HG03565 (cell line): ENCODE measurements around the gene AP4S1.
"Not testable (repeated sequence)": the region's sequence is repeated elsewhere in the genome, so short reads cannot be mapped to it uniquely, and the experiment has no call there.

ENCODE experiments used
- ATAC-seq: cut with Tn5 transposase; IDR thresholded peaks from one replicate; pipeline ENCODE4 v1.9.1; 2021; ENCODE audit warnings: mild to moderate bottlenecking, moderate library complexity; ENCODE audit not compliant: unreplicated experiment

The AP4S1 gene

DNA sequence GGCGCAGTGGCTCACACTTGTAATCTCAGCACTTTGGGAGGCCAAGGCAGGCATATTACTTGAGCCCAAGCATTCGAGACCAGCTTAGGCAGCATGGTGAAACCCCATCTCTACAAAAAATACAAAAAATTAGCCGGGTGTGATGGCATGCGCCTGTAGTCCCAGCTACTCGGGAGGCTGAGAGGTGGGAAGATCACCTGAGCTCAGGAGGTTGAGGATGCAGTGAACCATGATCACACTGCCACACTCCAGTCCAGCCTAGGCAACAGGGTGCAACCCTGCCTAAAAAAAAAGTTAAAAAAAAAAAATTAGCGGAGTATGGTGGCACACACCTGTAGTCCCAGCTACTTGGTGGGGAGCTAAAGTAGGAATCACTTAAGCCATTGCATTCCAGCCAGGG is 21.4 kb upstream of the AP4S1 start:
- ATAC-seq = not testable (repeated sequence)

GRCh38 chr14:31006703-31007102 is 18.7 kb upstream of the AP4S1 start:
- no peak for ATAC-seq

- no peak for ATAC-seq
These were observed 15.4 kb upstream of the AP4S1 start for GRCh38 chr14:31009836-31010574.

DNA sequence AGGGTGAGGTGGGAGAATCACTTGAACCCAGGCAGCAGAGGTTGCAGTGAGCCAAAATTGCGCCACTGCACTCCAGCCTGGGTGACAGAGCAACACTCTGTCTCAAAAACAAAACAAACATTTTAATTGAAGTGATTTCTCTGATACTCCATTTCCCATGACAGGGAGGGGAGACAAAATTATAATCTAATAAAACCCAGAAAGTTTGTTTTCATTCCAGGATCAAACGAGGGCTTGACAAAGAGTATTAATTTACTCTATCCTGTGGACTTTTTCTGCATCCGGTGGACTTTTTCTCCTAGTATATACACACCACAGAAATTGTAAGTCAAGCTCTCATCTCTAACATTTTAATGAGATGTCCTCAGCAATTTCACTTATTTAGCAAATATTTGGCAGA is 14.5 kb upstream of the AP4S1 start:
- no peak for ATAC-seq

- no peak for ATAC-seq
These were observed 11.6 kb upstream of the AP4S1 start for GRCh38 chr14:31013841-31014240.

DNA sequence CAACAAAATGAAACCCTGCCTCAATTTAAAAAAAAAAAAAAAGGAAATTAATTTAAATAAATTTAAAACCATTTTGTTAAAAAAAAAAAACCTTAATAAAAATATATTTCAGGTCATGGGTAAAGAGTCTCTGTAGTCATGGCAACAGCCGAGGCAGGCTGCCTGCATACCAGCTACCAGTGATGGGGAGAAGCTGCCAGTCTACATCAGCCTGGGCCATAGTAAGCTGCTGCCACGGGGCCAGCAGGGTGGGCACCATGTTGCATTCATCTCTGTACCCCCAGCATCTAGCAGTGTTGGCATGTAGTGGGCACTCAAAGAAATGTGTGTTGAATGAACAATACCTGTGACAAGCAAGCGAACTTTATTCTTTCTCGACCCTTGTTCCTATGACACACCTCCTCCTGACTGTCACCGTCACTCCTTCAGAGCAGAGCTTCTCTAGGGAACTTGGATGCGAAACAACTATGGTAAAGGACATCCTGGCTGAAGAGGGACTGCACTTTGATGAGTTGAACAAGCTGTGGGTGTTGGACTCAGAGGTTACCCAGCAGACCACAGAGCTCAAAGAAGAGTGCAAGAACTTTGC is 7.3 kb upstream of the AP4S1 start:
- ATAC-seq = no peak

GRCh38 chr14:31020834-31021575 is 4.4 kb upstream of the AP4S1 start:
- no peak for ATAC-seq

GRCh38 chr14:31021576-31021949 is 3.9 kb upstream of the AP4S1 start:
- ATAC-seq = no peak

- ATAC-seq = no peak
These were observed 3.1 kb upstream of the AP4S1 start for GRCh38 chr14:31022386-31022785.

DNA sequence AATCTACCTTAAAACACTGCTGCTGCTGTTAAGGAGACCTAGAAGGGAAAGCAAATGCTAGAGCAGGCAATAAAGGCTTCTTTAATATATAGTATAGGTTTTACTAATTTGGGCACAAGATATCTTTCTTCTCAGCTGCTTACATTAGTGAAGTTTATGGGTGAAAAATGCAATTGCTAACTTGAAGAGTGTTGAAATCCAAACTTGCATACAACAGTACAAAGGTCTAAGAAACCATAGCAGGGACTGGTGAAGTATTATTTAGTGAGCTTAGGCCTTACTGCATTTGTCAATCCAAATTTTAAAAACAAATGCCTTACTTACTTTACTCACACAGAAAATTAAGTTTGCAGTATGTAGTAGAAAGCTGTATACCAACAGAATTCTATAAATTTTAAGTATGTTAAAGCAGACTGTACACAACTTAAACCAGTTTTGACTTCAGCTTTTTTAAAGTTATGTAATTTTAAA is 1.4 kb upstream of the AP4S1 start:
- ATAC-seq = no peak

GRCh38 chr14:31024577-31025366 is 677 bp upstream of the AP4S1 start:
- ATAC-seq = no peak

DNA sequence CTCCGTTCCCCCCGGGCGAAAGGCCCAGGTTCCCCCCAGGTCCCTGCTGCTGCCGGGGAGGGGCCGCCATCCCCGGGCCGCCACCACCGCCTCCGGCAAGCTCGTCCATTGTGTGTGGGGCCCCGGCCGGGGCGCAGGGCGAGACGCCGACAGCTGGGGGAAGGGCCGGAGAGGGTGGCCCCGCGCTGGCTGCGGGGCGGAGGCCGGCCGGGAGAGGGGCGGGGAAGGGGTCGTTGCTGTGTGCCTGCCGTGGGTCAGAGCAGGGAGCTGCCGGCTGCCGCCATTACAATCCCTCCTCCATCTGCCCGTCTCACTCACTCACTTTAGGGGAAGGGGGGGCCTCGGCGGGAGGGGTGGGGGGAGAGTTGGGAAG is 614 bp downstream of the AP4S1 start, which contains the start of gene STRN3:
Gene STRN3, minus strand, starts transcription at position 303 of the 373 bp plus-strand sequence. Its CDS starts 194 bp downstream, at position 109.
- ATAC-seq = peak; percentile 3

- peak; percentile 87 for ATAC-seq
These were observed 1.2 kb downstream of the AP4S1 start for GRCh38 chr14:31026450-31027235.

DNA sequence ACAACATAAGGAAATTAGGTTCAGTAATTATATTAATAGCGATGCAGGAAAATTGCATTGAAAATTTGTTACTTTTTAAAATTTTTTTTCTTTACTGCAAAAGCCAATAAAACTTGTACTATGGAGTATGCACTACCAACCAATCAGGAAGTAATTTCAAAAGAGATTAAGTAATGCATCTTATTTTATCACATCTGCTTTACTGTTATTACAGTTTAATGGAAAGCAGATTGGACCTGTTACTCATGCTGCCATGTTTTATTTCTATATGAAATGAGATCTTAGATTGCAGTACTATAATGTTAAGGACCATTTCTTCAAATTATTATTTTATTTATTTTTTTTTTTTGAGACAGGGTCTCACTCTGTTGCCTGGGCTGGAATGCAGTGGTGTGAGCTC is 2.4 kb downstream of the AP4S1 start:
- ATAC-seq = no peak

DNA sequence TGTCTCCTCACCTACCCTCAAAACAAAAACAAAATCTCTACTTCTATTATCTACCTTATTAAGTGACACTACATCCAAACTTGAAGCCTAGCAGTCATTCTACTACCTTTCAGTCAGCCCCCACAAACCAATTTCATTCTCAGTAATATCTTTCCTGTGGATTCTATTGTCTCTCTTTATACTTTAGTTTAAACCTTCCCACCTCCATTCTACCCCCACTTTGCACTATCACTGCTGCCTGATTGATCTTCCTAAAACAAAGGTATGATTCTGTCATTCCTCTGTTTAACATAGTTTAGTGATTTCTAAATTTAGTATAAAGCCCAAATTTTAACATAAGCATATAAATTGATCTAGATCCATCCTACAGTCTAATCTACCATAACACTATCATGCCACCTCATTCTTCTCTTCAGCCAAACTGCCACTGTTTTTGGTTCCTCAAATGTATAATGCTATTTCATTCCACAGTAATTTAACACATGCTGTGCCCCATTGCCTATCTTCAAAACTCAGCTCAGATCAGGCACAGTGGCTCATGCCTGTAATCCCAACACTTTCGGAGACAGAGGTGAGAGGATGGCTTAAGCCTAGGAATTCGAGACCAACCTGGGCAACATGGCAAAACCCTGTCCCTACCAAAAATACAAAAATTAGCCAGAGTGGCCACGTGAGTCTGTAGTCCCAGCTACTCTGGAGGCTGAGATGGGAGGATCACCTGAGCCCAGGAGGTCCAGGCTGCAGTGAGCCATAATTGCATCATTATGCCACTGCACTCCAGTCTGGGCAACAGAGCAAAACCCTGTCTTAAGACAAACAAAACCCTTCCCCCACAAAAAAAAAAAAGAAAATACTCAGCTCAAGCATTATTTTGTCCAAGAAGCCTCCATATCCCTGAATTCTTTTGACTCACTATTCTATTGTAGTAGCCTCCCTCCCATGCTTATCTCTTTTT is 3.8 kb downstream of the AP4S1 start:
- no peak for ATAC-seq

GRCh38 chr14:31030469-31030868 is 5.0 kb downstream of the AP4S1 start:
- no peak for ATAC-seq

GRCh38 chr14:31036552-31036951 is 11.1 kb downstream of the AP4S1 start:
- ATAC-seq = no peak

GRCh38 chr14:31037709-31038221 is 12.3 kb downstream of the AP4S1 start:
- no peak for ATAC-seq
